ENCODE data around the gene ZC3H10. TPM values are rescaled to one million over a fixed set of nuclear protein-coding genes. Genes with fewer than 3 reads are reported as not detected.

ZC3H10 gene
- polyA plus RNA-seq, 1 experiment, result 1.6 TPM

DNA sequence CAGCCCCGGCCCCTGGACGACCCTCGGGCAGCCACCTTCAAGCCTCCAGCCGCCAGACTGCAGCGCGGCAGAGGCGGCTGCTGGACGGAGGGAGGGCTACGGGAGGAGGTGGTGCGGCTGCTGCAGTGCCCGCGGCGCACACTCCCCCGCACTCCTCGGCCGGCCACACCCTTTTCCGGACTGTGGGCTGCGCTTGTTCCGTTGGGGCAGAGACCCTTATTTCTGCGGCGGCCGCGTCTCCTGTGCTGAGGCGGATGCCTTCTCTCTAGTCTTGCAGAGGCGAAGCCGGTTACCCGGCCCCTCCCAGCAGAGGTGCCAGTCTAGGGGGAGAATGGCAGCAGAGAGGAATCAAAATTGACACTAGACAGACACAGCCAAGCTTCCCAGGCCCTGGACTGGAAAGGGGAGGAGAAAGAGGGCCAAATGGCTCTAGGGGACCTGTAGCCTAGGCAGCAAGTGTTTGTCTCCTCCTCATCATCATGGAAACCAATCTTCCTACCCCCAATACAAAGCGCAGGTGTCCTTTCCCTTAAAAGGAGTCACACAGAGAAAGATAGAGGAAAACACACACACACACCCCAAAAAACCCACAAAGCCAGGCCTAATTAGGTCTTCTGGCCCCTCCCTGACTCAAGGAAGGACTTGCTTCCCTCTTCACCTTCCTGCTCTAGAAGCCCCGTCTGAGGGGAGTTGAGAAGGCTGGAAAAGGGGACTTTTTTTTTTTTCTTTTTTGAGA lies 11.3 kb downstream of the ZC3H10 start:
- TF ChIP-seq, protein P1, sequence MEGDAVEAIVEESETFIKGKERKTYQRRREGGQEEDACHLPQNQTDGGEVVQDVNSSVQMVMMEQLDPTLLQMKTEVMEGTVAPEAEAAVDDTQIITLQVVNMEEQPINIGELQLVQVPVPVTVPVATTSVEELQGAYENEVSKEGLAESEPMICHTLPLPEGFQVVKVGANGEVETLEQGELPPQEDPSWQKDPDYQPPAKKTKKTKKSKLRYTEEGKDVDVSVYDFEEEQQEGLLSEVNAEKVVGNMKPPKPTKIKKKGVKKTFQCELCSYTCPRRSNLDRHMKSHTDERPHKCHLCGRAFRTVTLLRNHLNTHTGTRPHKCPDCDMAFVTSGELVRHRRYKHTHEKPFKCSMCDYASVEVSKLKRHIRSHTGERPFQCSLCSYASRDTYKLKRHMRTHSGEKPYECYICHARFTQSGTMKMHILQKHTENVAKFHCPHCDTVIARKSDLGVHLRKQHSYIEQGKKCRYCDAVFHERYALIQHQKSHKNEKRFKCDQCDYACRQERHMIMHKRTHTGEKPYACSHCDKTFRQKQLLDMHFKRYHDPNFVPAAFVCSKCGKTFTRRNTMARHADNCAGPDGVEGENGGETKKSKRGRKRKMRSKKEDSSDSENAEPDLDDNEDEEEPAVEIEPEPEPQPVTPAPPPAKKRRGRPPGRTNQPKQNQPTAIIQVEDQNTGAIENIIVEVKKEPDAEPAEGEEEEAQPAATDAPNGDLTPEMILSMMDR (IDR thresholded peaks at IDR 0.05; ENCODE audit: insufficient read depth, low read depth, low read length), result no peak
- ChIA-PET CTCF (interaction anchor here (0.6 to 5.4 kb wide), 5 partner anchors 11 to 129 kb away, joined by 3 to 70 read pairs (median 3); partner anchors contain the start of genes ANKRD52, SMARCC2 and ZC3H10), POLR2A (interaction anchor here (0.6 kb wide), 1 partner anchor 161 kb away, joined by 3 read pairs; no protein-coding TSS in a partner anchor)
- Histone ChIP-seq H3K36me3 (ENCODE audit: control insufficient read depth, insufficient read depth, low read length) (peaks cover 29% of the 10 kb centered on the region), H3K4me3 (ENCODE audit: low read depth, low read length) (peak overlapping the region; percentile 90), H3K27me3 (ENCODE audit: control insufficient read depth, insufficient read depth, low read length) (no peaks in the 10 kb centered on the region)
- DNase-seq (ENCODE audit: low read depth), result no peak

DNA sequence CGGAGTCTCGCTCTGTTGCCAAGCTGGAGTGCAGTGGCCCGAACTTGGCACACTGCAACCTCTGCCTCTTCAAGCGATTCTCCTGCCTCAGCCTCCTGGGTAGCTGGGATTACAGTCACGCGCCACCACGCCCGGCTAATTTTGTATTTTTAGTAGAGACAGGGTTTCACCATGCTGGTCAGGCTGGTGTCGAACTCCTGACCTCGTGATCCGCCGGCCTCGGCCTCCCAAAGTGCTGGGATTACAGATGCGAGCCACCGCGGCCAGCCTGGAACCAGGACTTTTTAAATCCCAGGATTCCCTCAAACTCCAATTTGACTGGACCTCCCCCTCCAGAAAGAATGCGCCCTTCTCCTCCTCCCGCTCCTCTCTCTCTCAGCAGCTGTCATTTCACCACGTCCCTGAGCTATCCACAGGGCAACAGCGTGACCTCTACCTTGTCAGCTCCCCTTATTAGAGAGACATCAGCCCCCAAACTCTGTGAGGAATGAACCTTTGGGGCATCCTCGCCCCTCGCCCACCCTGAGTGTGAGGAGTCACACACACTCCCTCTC lies 12.0 kb downstream of the ZC3H10 start:
- Histone ChIP-seq H3K36me3 (ENCODE audit: control insufficient read depth, insufficient read depth, low read length) (peaks cover 29% of the 10 kb centered on the region), H3K4me3 (ENCODE audit: low read depth, low read length) (peak overlapping the region; percentile 90; the same call in 1 of the 2 replicates), H3K27me3 (ENCODE audit: control insufficient read depth, insufficient read depth, low read length) (no peaks in the 10 kb centered on the region)
- CTCF ChIA-PET, result interaction anchor here (1.0 to 5.4 kb wide), 2 partner anchors 12 to 58 kb away, joined by 3 to 70 read pairs; partner anchors contain the start of gene SMARCC2
- POLR2A ChIA-PET, result no interaction called here
- DNase-seq (ENCODE audit: low read depth), result no peak
- TF ChIP-seq, protein P1 (IDR thresholded peaks at IDR 0.05; ENCODE audit: insufficient read depth, low read depth, low read length), result no peak

DNA sequence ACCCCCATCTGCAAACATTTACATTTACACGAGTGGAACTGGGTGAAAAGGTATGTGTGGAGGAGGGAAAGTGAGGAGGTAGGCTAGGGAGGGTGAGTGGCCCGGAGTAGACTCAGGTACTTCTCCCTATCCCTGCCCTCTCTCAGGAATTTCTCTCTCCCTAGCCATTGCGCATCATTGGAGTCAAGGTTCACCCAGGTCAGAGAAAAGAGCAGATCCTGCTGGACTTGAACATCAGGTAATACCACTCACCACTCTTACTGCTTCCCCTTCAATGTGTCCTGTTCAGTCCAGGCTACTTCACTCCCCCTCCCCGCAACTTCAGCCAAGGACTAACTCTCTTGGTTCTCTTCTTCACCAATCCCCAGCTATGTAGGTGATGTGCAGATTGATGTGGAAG lies 12.8 kb downstream of the ZC3H10 start:
- POLR2A ChIA-PET, result no interaction called here
- H3K27me3 ChIP-seq (ENCODE audit: control insufficient read depth, insufficient read depth, low read length), result no peaks in the 10 kb centered on the region
- DNase-seq (ENCODE audit: low read depth), result no peak
- peaks cover 29% of the 10 kb centered on the region for H3K36me3 ChIP-seq (ENCODE audit: control insufficient read depth, insufficient read depth, low read length)
- no peak overlapping the region for H3K4me3 ChIP-seq (ENCODE audit: low read depth, low read length)
- TF ChIP-seq, protein P1 (IDR thresholded peaks at IDR 0.05; ENCODE audit: insufficient read depth, low read depth, low read length), result no peak
- CTCF ChIA-PET, result interaction anchor here (1.3 to 5.4 kb wide), 2 partner anchors 11 to 58 kb away, joined by 3 to 70 read pairs; partner anchors contain the start of gene SMARCC2

DNA sequence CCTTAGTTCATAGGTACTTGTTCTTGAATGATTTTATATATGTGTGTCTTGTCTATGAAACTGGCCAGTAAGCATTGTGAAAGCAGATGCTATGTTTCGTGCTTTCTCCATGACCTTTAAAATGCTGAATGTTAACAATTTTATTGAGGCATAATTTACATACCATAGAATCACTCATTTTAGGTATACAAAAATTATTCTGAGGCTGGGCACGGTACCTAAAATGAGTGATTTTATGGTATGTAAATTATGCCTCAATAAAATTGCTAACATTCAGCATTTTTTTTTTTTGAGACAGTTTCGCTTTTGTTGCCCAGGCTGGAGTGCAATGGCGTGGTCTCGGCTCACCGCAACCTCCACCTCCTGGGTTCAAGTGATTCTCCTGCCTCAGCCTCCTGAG lies 16.8 kb downstream of the ZC3H10 start:
- DNase-seq (ENCODE audit: low read depth), result no peak
- no peaks in the 10 kb centered on the region for H3K27me3 ChIP-seq (ENCODE audit: control insufficient read depth, insufficient read depth, low read length)
- ChIA-PET POLR2A (interaction anchor here (0.6 kb wide), 1 partner anchor 55 kb away, joined by 3 read pairs; no protein-coding TSS in a partner anchor), CTCF (no interaction called here)
- no peak overlapping the region for H3K4me3 ChIP-seq (ENCODE audit: low read depth, low read length)
- peaks cover 46% of the 10 kb centered on the region for H3K36me3 ChIP-seq (ENCODE audit: control insufficient read depth, insufficient read depth, low read length)
- TF ChIP-seq, protein P1 (IDR thresholded peaks at IDR 0.05; ENCODE audit: insufficient read depth, low read depth, low read length), result no peak

DNA sequence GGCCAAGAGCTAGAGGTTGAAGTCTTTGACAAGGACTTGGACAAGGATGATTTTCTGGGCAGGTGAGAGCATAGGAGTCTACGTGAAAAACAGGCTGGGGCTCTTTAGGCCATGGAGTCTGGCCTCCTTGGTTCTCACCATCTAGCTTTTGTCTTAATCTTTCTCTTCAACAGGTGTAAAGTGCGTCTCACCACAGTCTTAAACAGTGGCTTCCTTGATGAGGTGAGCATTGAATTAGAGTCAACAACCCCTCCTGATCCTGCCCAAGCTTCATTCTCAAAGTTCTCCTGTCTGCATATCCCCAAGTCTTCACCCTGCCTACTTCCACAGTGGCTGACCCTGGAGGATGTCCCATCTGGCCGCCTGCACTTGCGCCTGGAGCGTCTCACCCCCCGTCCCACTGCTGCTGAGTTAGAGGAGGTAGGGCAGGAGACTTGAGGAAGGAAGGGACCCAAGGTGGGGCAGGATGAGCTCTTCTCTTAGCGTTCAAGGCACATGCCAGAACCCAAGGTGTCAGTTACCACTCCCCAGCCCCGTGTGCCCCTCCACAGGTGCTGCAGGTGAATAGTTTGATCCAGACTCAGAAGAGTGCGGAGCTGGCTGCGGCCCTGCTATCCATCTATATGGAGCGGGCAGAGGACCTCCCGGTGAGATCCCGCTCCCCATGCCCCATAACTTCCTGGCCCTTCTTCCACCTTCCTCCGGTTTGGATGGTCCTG lies 19.9 kb downstream of the ZC3H10 start:
- POLR2A ChIA-PET, result no interaction called here
- H3K27me3 ChIP-seq (ENCODE audit: control insufficient read depth, insufficient read depth, low read length), result no peaks in the 10 kb centered on the region
- no peak for DNase-seq (ENCODE audit: low read depth)
- TF ChIP-seq, protein P1 (IDR thresholded peaks at IDR 0.05; ENCODE audit: insufficient read depth, low read depth, low read length), result no peak
- CTCF ChIA-PET, result interaction anchor here (1.1 to 1.2 kb wide), 2 partner anchors 10 to 51 kb away, joined by 3 to 4 read pairs; partner anchors contain the start of genes ESYT1 and SMARCC2
- peaks cover 40% of the 10 kb centered on the region for H3K36me3 ChIP-seq (ENCODE audit: control insufficient read depth, insufficient read depth, low read length)
- no peak overlapping the region for H3K4me3 ChIP-seq (ENCODE audit: low read depth, low read length)

All from BJ (cell line).